Testis (tissue), 3 donors: ENCODE results near the gene GLCE. TPM values are rescaled to one million over a fixed set of nuclear protein-coding genes. Genes with fewer than 3 reads are reported as not detected.

Experiments used
- DNase-seq: peaks from one replicate; pipeline ENCODE4 v3.0.0-alpha.2; 2019
- H3K27ac ChIP-seq, 2 donors: fragments of 200-600 bp; sonication (generic); one replicate each; pipeline ENCODE4 v1.5.1; 2019
- H3K27me3 ChIP-seq: fragments of 200-600 bp; sonication (generic); one replicate; pipeline ENCODE4 v1.5.1; 2019
- H3K36me3 ChIP-seq: fragments of 200-600 bp; sonication (generic); one replicate; pipeline ENCODE4 v1.5.1; 2017; ENCODE audit warnings: low read depth; ENCODE audit errors: missing control alignments
- H3K4me1 ChIP-seq: fragments of 200-600 bp; sonication (generic); one replicate; pipeline ENCODE4 v1.5.1; 2019
- H3K4me3 ChIP-seq, 2 donors: fragments of 200-600 bp; sonication (generic); one replicate each; pipeline ENCODE4 v1.5.1; 2017 to 2019
- H3K9me3 ChIP-seq: fragments of 200-600 bp; sonication (generic); one replicate; pipeline ENCODE4 v1.5.1; 2017
- CTCF ChIP-seq, 3 experiments: fragments of 450-650 bp in 2 of 3; fragments of 200-600 bp in 1 of 3; sonication (generic) in 1 of 3; IDR thresholded peaks; one replicate each; pipeline ENCODE4 v1.5.1; 2016 to 2019; ENCODE audit warnings: antibody characterized with exemption in 3 of 3, mild to moderate bottlenecking in 2 of 3, moderate library complexity in 1 of 3
- POLR2A ChIP-seq: fragments of 450-650 bp; IDR thresholded peaks from one replicate; pipeline ENCODE4 v1.6.1; 2017; ENCODE audit warnings: antibody characterized with exemption, mild to moderate bottlenecking, moderate library complexity
- WGBS, 2 donors: methylation state at CpG; one replicate each; pipeline ENCODE4 v1.1.5; 2018; 5-methylcytosine and 5-hydroxymethylcytosine counted together
- intact Hi-C: fragments of 100-400 bp; cut with DNase I; formaldehyde crosslinking; loops from one replicate; pipeline ENCODE4 v1.15.1; 2023; ENCODE audit warnings: low total_unique reads
- polyA plus RNA-seq: library from polyadenylated mRNA; stranded (reverse); fragments of 350-450 nt; fragmentation: Illumina TruSeq; extraction: RNeasy Lipid Tissue Mini Kit (QIAGEN cat#74804); gene quantifications from one replicate; pipeline ENCODE4 v1.2.3, GENCODE V29; 2014; ENCODE audit warnings: low read depth, low replicate concordance; ENCODE audit not compliant: insufficient read depth
- total RNA-seq, 2 donors: library from RNA; depleted of rRNA; stranded (reverse); fragments of >200 nt; gene quantifications; one replicate each; pipeline ENCODE4 v1.2.3, GENCODE V29; 2016

The GLCE gene
- total and polyA plus RNA-seq, 3 donors from 2014 or later: 10.2 to 18.0 (median 15.5) TPM

GRCh38 chr15:69145149-69145693, 15.2 kb upstream of the GLCE start:
- intact Hi-C loops: loop anchor here (10.0 kb wide), 1 partner anchor 830 kb away; no protein-coding TSS in a partner anchor

GRCh38 chr15:69145694-69146492, 14.5 kb upstream of the GLCE start:
- no peak overlapping the region for H3K4me3 ChIP-seq
- no peak for TF ChIP-seq POLR2A
- TF ChIP-seq CTCF (IDR thresholded peaks at IDR 0.05): no peak
- no peak overlapping the region for H3K27ac ChIP-seq
- intact Hi-C loops: loop anchor here (10.0 kb wide), 1 partner anchor 831 kb away; no protein-coding TSS in a partner anchor
- WGBS, 2 donors: 60 to 64% methylated on average over 7 of the region's 7 CpGs
- H3K9me3 ChIP-seq: no peaks in the 10 kb centered on the region
- DNase-seq: no peak
- H3K27me3 ChIP-seq: no peaks in the 10 kb centered on the region
- no peaks in the 10 kb centered on the region for H3K36me3 ChIP-seq
- no peaks in the 10 kb centered on the region for H3K4me1 ChIP-seq

More at GRCh38 chr15:69145149-69145693, 15.2 kb upstream of the GLCE start:
- H3K9me3 ChIP-seq: no peaks in the 10 kb centered on the region
- DNase-seq: no peak
- no peaks in the 10 kb centered on the region for H3K4me1 ChIP-seq
- TF ChIP-seq POLR2A (no peak), CTCF (IDR thresholded peaks at IDR 0.05) (no peak)
- H3K36me3 ChIP-seq: no peaks in the 10 kb centered on the region
- H3K27ac ChIP-seq: no peak overlapping the region
- no peak overlapping the region for H3K4me3 ChIP-seq
- 74 to 83% methylated on average over 1 of the region's 1 CpG for WGBS, 2 donors
- no peaks in the 10 kb centered on the region for H3K27me3 ChIP-seq

GRCh38 chr15:69146724-69147435, 13.6 kb upstream of the GLCE start:
- Histone ChIP-seq H3K9me3 (no peaks in the 10 kb centered on the region), H3K36me3 (no peaks in the 10 kb centered on the region), H3K27ac (no peak overlapping the region), H3K4me1 (no peaks in the 10 kb centered on the region), H3K27me3 (no peaks in the 10 kb centered on the region), H3K4me3 (no peak overlapping the region)
- intact Hi-C loops: loop anchor here (10.0 kb wide), 1 partner anchor 832 kb away; no protein-coding TSS in a partner anchor
- TF ChIP-seq CTCF (IDR thresholded peaks at IDR 0.05): no peak
- no peak for TF ChIP-seq POLR2A
- WGBS, 2 donors: 90 to 95% methylated on average over 9 of the region's 9 CpGs
- DNase-seq: no peak

- H3K4me3 ChIP-seq: no peak overlapping the region
- intact Hi-C loops: loop anchor here (10.0 kb wide), 1 partner anchor 834 kb away; no protein-coding TSS in a partner anchor
- 89% methylated on average over 1 of the region's 1 CpG; no CpG with 5 or more reads in 1 of the 2 donors for WGBS, 2 donors
- H3K27ac ChIP-seq: no peak overlapping the region
- H3K27me3 ChIP-seq: no peaks in the 10 kb centered on the region
- no peaks in the 10 kb centered on the region for H3K36me3 ChIP-seq
- no peaks in the 10 kb centered on the region for H3K4me1 ChIP-seq
- no peaks in the 10 kb centered on the region for H3K9me3 ChIP-seq
- TF ChIP-seq CTCF (IDR thresholded peaks at IDR 0.05) (no peak), POLR2A (no peak)
- no peak for DNase-seq
These were observed 12.0 kb upstream of the GLCE start for GRCh38 chr15:69148465-69148864.
